GM21576 (cell line): ENCODE results near the gene PCNT.

ENCODE experiments used
- ATAC-seq: cut with Tn5 transposase; IDR thresholded peaks from one replicate; pipeline ENCODE4 v1.9.1; 2021; ENCODE audit warnings: mild to moderate bottlenecking, moderate library complexity; ENCODE audit not compliant: unreplicated experiment

PCNT gene

GRCh38 chr21:46334351-46335140 is 10.6 kb downstream of the PCNT start:
- no peak for ATAC-seq

GRCh38 chr21:46336603-46337002 is 12.6 kb downstream of the PCNT start:
- ATAC-seq = no peak

GRCh38 chr21:46340998-46341397 is 17.0 kb downstream of the PCNT start:
- ATAC-seq = no peak

GRCh38 chr21:46344219-46344915 is 20.4 kb downstream of the PCNT start:
- no peak for ATAC-seq

GRCh38 chr21:46345861-46346260 is 21.9 kb downstream of the PCNT start:
- no peak for ATAC-seq

GRCh38 chr21:46346296-46347202 is 22.6 kb downstream of the PCNT start:
- no peak for ATAC-seq

GRCh38 chr21:46347203-46347550 is 23.2 kb downstream of the PCNT start:
- ATAC-seq = no peak

GRCh38 chr21:46347791-46348381 is 23.9 kb downstream of the PCNT start:
- no peak for ATAC-seq

GRCh38 chr21:46349134-46349760 is 25.3 kb downstream of the PCNT start:
- no peak for ATAC-seq

GRCh38 chr21:46350571-46350970 is 26.6 kb downstream of the PCNT start:
- ATAC-seq = no peak

GRCh38 chr21:46350981-46351380 is 27.0 kb downstream of the PCNT start:
- no peak for ATAC-seq

GRCh38 chr21:46351476-46352163 is 27.7 kb downstream of the PCNT start:
- ATAC-seq = no peak

- ATAC-seq = no peak
These were observed 28.2 kb downstream of the PCNT start for GRCh38 chr21:46352164-46352515.

GRCh38 chr21:46352913-46353312 is 29.0 kb downstream of the PCNT start:
- no peak for ATAC-seq

- ATAC-seq = no peak
These were observed 30.1 kb downstream of the PCNT start for GRCh38 chr21:46354046-46354445.

GRCh38 chr21:46354518-46354917 is 30.6 kb downstream of the PCNT start:
- no peak for ATAC-seq

- no peak for ATAC-seq
These were observed 31.4 kb downstream of the PCNT start for GRCh38 chr21:46355161-46356004.

GRCh38 chr21:46356005-46356338 is 32.0 kb downstream of the PCNT start:
- ATAC-seq = no peak
